HepG2 (cell line): Measurements from ENCODE around the gene TAT. TPM values are rescaled to one million over a fixed set of nuclear protein-coding genes. Genes with fewer than 3 reads are reported as not detected.
A peak's percentile ranks its signal among the peaks of the same experiment; 100 is the strongest.

Experiments
- EHMT2 ChIP-seq: fragments of 200-600 bp; sonication (generic); IDR thresholded peaks from 2 replicates; pipeline ENCODE4 v1.7.0; 2017; ENCODE audit warnings: antibody characterized with exemption, low read depth, low read length, borderline replicate concordance
- ELF4 ChIP-seq: sonication (generic); formaldehyde crosslinking; IDR thresholded peaks from 2 replicates; pipeline ENCODE4 v1.5.0; 2020; ENCODE audit warnings: missing genetic modification reagents, mild to moderate bottlenecking, moderate library complexity, borderline replicate concordance
- GATA4 ChIP-seq: sonication (generic); IDR thresholded peaks from 2 replicates; pipeline ENCODE4 v1.6.1; 2016; ENCODE audit warnings: antibody characterized with exemption, low read depth, borderline replicate concordance
- GFI1 ChIP-seq: sonication (generic); formaldehyde crosslinking; IDR thresholded peaks from 2 replicates; pipeline ENCODE4 v1.5.0; 2020; ENCODE audit warnings: missing genetic modification reagents, mild to moderate bottlenecking, borderline replicate concordance
- HMG20A ChIP-seq: IDR thresholded peaks from 2 replicates; pipeline ENCODE4 v1.6.1; 2016; ENCODE audit warnings: borderline replicate concordance
- KLF12 ChIP-seq: sonication (generic); formaldehyde crosslinking; IDR thresholded peaks from 2 replicates; pipeline ENCODE4 v1.4.0; 2020; ENCODE audit warnings: missing genetic modification reagents, borderline replicate concordance
- KMT2A ChIP-seq: sonication (generic); formaldehyde crosslinking; IDR thresholded peaks from 2 replicates; pipeline ENCODE4 v1.4.0; 2020; ENCODE audit warnings: missing genetic modification reagents
- NCOA2 ChIP-seq: sonication (generic); formaldehyde crosslinking; IDR thresholded peaks from 2 replicates; pipeline ENCODE4 v1.8.0; 2022; ENCODE audit warnings: inconsistent platforms
- NFE2L2 ChIP-seq: fragments of 150-350 bp; IDR thresholded peaks from 2 replicates; pipeline ENCODE4 v1.6.1; 2014; ENCODE audit warnings: low read length
- NR2F6 ChIP-seq, 2 experiments: IDR thresholded peaks; 2 replicates each; pipeline ENCODE4 v1.6.1; 2016; ENCODE audit warnings: antibody characterized with exemption in 1 of 2, mild to moderate bottlenecking in 1 of 2
- POLR2A ChIP-seq, 2 experiments: IDR thresholded peaks; 2 replicates each; pipeline ENCODE4 v1.6.1; 2011; ENCODE audit warnings: low read depth in 2 of 2, low read length in 2 of 2, mild to moderate bottlenecking in 1 of 2, moderate library complexity in 1 of 2; ENCODE audit not compliant: insufficient read depth in 1 of 2
- SIN3B ChIP-seq: fragments of 150-350 bp; IDR thresholded peaks from 2 replicates; pipeline ENCODE4 v1.6.1; 2014; ENCODE audit warnings: low read length
- SP140L ChIP-seq: sonication (generic); formaldehyde crosslinking; IDR thresholded peaks from 2 replicates; pipeline ENCODE4 v1.4.0; 2020; ENCODE audit warnings: missing genetic modification reagents, borderline replicate concordance
- TCF12 ChIP-seq, 2 experiments: fragments of 450-650 bp in 1 of 2; sonication (generic) in 1 of 2; formaldehyde crosslinking in 1 of 2; IDR thresholded peaks; 2 replicates each; pipeline versions ENCODE4 v1.6.1 to v1.8.0; 2017 to 2022; ENCODE audit warnings: antibody characterized with exemption in 1 of 2, mild to moderate bottlenecking in 1 of 2, missing genetic modification reagents in 1 of 2, moderate library complexity in 1 of 2
- TSC22D2 ChIP-seq: sonication (generic); formaldehyde crosslinking; IDR thresholded peaks from 2 replicates; pipeline ENCODE4 v1.5.1; 2020; ENCODE audit warnings: missing genetic modification reagents, mild to moderate bottlenecking, borderline replicate concordance
- WIZ ChIP-seq: sonication (generic); formaldehyde crosslinking; IDR thresholded peaks from 2 replicates; pipeline ENCODE4 v1.5.1; 2020; ENCODE audit warnings: mild to moderate bottlenecking, missing genetic modification reagents
- ZNF264 ChIP-seq: sonication (generic); formaldehyde crosslinking; IDR thresholded peaks from 2 replicates; pipeline ENCODE4 v1.4.0; 2020; ENCODE audit warnings: missing genetic modification reagents
- ZSCAN12 ChIP-seq: sonication (generic); formaldehyde crosslinking; IDR thresholded peaks from 2 replicates; pipeline ENCODE4 v1.9.0; 2021; ENCODE audit warnings: mild to moderate bottlenecking, missing genetic modification reagents
- ZZZ3 ChIP-seq: sonication (generic); formaldehyde crosslinking; IDR thresholded peaks from 2 replicates; pipeline ENCODE4 v1.4.0; 2020; ENCODE audit warnings: missing genetic modification reagents, mild to moderate bottlenecking, borderline replicate concordance
- polyA plus RNA-seq, 8 experiments: library from polyadenylated mRNA; depleted of rRNA in 3 of 8; stranded (reverse) in 7 of 8; unstranded in 1 of 8; fragments of >200 nt; fragmentation: Illumina TruSeq in 4 of 8; extraction: Trizol in 4 of 8; gene quantifications; 2 replicates each; pipeline versions ENCODE4 v1.2.1 to v1.2.3, GENCODE V29; 2011 to 2016; ENCODE audit warnings: low read depth in 4 of 8, missing spikeins in 1 of 8, mixed read lengths in 1 of 8; ENCODE audit not compliant: insufficient read depth in 1 of 8
- total RNA-seq, 5 experiments: library from RNA; depleted of rRNA; stranded (reverse); fragments of >200 nt; fragmentation: Illumina TruSeq; extraction: Trizol; gene quantifications; 2 replicates each; pipeline ENCODE4 v1.2.3, GENCODE V29; 2016; ENCODE audit warnings: low read depth in 1 of 5
- TF ChIP-seq, protein P1 (sequence below): sonication (generic); formaldehyde crosslinking; IDR thresholded peaks from 2 replicates; pipeline ENCODE4 v1.8.0; 2022; ENCODE audit warnings: mild to moderate bottlenecking, missing genetic modification reagents
- TF ChIP-seq, protein P2 (sequence below): sonication (generic); formaldehyde crosslinking; IDR thresholded peaks from 2 replicates; pipeline ENCODE4 v1.4.0; 2020; ENCODE audit warnings: missing genetic modification reagents
- TF ChIP-seq, protein P3 (sequence below): IDR thresholded peaks from 2 replicates; pipeline ENCODE4 v1.6.1; 2016
- TF ChIP-seq, protein P4 (sequence below): sonication (generic); formaldehyde crosslinking; IDR thresholded peaks from 2 replicates; pipeline ENCODE4 v1.5.0; 2020; ENCODE audit warnings: mild to moderate bottlenecking, missing genetic modification reagents

Gene TAT
- total and polyA plus RNA-seq, 2 of the 13 experiments (the other 11 are each of a cell fraction or from before 2014, with no cell fraction given), result 1.6 to 5.8 TPM

DNA sequence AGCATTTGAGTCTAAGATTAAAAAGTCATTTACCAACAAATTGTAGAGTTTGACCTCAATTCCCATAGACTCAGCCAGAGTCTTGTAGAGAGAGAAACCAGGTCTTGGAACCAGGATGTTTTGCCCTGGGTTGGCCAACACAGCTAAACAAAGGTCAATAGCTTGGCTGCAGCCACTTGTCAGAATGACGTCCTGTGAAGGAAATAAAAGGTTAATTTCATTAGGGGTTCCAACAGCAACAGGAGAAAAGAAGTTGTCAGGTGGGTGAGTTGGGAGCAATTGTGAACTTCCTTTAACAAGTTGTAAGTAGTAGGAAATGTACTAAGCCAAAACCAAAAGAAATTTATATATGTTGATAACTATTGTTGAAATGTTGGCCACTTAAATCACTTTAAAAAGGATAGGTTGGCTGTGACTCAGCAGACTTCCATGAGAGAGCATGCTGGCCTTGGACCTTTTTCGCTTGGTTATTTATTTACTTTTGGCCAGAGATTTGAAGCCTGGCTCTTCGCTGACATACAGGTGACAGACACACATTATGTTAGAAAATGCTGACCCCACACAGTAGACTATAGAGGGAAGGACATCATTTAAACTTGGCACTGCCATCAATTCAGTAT lies 4.3 kb downstream of the TAT start (continued):
- TF ChIP-seq HMG20A (CRISPR knock-in tag) (peak; percentile 66; the same call in 1 of the 2 replicates), ZSCAN12 (0 out of 2 replicates have a peak, but pooled peaks have one; percentile 49), KMT2A (CRISPR knock-in tag) (peak; percentile 31; the same call in 1 of the 2 replicates), EHMT2 (peak; percentile 98), SIN3B (0 out of 2 replicates have a peak, but pooled peaks have one; percentile 43), TCF12 (IDR thresholded peaks at IDR 0.05) (no peak), TCF12 (CRISPR knock-in tag; IDR thresholded peaks at IDR 0.05) (0 out of 2 replicates have a peak, but pooled peaks have one; percentile 7), POLR2A (IDR thresholded peaks at IDR 0.05; ENCODE audit: insufficient read depth in 1 of 2, low read depth in 2 of 2, low read length in 2 of 2) (peak; percentile 44 to 51; a peak in 2 of 4 replicates), SP140L (CRISPR knock-in tag) (no peak), ZNF264 (CRISPR knock-in tag) (peak; percentile 78), KLF12 (peak; percentile 45; the same call in 1 of the 2 replicates), NR2F6 (IDR thresholded peaks at IDR 0.05) (peak; percentile 85), NR2F6 (CRISPR knock-in tag; IDR thresholded peaks at IDR 0.05) (no peak; the same call in none of the 2 replicates), NCOA2 (peak; percentile 72), ELF4 (0 out of 2 replicates have a peak, but pooled peaks have one; percentile 35), GATA4 (peak; percentile 40; the same call in 1 of the 2 replicates), NFE2L2 (peak; percentile 98), WIZ (CRISPR knock-in tag) (peak; percentile 80; the same call in 1 of the 2 replicates), ZZZ3 (CRISPR knock-in tag) (no peak), TSC22D2 (0 out of 2 replicates have a peak, but pooled peaks have one; percentile 71), GFI1 (CRISPR knock-in tag) (peak; percentile 52; the same call in 1 of the 2 replicates)
- TF ChIP-seq, protein P1, sequence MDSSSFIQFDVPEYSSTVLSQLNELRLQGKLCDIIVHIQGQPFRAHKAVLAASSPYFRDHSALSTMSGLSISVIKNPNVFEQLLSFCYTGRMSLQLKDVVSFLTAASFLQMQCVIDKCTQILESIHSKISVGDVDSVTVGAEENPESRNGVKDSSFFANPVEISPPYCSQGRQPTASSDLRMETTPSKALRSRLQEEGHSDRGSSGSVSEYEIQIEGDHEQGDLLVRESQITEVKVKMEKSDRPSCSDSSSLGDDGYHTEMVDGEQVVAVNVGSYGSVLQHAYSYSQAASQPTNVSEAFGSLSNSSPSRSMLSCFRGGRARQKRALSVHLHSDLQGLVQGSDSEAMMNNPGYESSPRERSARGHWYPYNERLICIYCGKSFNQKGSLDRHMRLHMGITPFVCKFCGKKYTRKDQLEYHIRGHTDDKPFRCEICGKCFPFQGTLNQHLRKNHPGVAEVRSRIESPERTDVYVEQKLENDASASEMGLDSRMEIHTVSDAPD, result peak; percentile 85; the same call in 1 of the 2 replicates
- TF ChIP-seq, protein P2, sequence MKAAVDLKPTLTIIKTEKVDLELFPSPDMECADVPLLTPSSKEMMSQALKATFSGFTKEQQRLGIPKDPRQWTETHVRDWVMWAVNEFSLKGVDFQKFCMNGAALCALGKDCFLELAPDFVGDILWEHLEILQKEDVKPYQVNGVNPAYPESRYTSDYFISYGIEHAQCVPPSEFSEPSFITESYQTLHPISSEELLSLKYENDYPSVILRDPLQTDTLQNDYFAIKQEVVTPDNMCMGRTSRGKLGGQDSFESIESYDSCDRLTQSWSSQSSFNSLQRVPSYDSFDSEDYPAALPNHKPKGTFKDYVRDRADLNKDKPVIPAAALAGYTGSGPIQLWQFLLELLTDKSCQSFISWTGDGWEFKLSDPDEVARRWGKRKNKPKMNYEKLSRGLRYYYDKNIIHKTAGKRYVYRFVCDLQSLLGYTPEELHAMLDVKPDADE (CRISPR knock-in tag), result no peak
- TF ChIP-seq, protein P3, sequence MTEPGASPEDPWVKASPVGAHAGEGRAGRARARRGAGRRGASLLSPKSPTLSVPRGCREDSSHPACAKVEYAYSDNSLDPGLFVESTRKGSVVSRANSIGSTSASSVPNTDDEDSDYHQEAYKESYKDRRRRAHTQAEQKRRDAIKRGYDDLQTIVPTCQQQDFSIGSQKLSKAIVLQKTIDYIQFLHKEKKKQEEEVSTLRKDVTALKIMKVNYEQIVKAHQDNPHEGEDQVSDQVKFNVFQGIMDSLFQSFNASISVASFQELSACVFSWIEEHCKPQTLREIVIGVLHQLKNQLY (CRISPR knock-in tag), result peak; percentile 53; the same call in 1 of the 2 replicates
- TF ChIP-seq, protein P4, sequence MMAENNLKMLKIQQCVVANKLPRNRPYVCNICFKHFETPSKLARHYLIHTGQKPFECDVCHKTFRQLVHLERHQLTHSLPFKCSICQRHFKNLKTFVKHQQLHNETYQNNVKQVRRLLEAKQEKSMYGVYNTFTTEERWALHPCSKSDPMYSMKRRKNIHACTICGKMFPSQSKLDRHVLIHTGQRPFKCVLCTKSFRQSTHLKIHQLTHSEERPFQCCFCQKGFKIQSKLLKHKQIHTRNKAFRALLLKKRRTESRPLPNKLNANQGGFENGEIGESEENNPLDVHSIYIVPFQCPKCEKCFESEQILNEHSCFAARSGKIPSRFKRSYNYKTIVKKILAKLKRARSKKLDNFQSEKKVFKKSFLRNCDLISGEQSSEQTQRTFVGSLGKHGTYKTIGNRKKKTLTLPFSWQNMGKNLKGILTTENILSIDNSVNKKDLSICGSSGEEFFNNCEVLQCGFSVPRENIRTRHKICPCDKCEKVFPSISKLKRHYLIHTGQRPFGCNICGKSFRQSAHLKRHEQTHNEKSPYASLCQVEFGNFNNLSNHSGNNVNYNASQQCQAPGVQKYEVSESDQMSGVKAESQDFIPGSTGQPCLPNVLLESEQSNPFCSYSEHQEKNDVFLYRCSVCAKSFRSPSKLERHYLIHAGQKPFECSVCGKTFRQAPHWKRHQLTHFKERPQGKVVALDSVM (CRISPR knock-in tag), result peak; percentile 33; the same call in 1 of the 2 replicates
